OCI-LY1 (cell line): Measurements from ENCODE around the gene ADD2.
"Not testable (repeated sequence)": the region's sequence is repeated elsewhere in the genome, so short reads cannot be mapped to it uniquely, and the experiment has no call there.

ENCODE experiments used
- EZH2 ChIP-seq: fragments of 200-600 bp; sonication (generic), shearing (Covaris generic); IDR thresholded peaks from 2 replicates; pipeline ENCODE4 v1.8.0; 2017; ENCODE audit warnings: borderline replicate concordance, mixed run types, mild to moderate bottlenecking, antibody characterized with exemption, low read length, moderate library complexity, mixed read lengths
- TF ChIP-seq, protein P1 (sequence below): fragments of 200-600 bp; sonication (generic), shearing (Covaris generic); IDR thresholded peaks from 2 replicates; pipeline ENCODE4 v1.5.1; 2017; ENCODE audit warnings: mild to moderate bottlenecking, antibody characterized with exemption, low read length, moderate library complexity, mixed read lengths

DNA sequence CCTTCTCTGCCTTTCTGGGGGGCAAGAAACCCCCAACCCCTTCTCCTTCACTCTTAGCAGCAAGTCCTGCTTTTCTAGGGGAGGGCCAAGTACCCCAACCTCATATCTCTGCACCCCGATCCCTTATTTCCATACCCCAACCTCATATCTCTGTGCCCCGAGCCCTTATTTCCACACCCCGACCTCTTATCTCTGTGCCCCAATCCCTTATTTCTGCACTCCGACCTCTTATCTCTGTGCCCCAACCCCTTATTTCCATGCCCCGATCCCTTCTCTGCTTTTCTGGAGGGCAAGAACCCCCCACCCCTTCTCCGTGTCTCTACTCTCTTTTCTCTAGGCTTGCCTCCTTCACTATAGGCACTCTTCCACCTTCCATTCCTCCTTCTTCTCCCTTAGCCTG, 146.5 kb downstream of the ADD2 start:
- TF ChIP-seq, protein P1, sequence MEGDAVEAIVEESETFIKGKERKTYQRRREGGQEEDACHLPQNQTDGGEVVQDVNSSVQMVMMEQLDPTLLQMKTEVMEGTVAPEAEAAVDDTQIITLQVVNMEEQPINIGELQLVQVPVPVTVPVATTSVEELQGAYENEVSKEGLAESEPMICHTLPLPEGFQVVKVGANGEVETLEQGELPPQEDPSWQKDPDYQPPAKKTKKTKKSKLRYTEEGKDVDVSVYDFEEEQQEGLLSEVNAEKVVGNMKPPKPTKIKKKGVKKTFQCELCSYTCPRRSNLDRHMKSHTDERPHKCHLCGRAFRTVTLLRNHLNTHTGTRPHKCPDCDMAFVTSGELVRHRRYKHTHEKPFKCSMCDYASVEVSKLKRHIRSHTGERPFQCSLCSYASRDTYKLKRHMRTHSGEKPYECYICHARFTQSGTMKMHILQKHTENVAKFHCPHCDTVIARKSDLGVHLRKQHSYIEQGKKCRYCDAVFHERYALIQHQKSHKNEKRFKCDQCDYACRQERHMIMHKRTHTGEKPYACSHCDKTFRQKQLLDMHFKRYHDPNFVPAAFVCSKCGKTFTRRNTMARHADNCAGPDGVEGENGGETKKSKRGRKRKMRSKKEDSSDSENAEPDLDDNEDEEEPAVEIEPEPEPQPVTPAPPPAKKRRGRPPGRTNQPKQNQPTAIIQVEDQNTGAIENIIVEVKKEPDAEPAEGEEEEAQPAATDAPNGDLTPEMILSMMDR = not testable (repeated sequence)
- not testable (repeated sequence) for TF ChIP-seq EZH2
